ENCODE measurements around the gene WDR37.
"Not testable (repeated sequence)": the region's sequence is repeated elsewhere in the genome, so short reads cannot be mapped to it uniquely, and the experiment has no call there.

Gene WDR37

GRCh38 chr10:1101946-1102345, 45.8 kb downstream of the WDR37 start:
- FAIRE-seq (peak; percentile 91), DNase-seq (ENCODE audit: insufficient read length, low spot score) (no peak)

- FAIRE-seq, result no peak
- no peak for DNase-seq (ENCODE audit: insufficient read length, low spot score)
Measured at GRCh38 chr10:1102416-1102815, 46.2 kb downstream of the WDR37 start.

- FAIRE-seq (no peak), DNase-seq (ENCODE audit: insufficient read length, low spot score) (no peak)
Measured at GRCh38 chr10:1102831-1103230, 46.6 kb downstream of the WDR37 start.

GRCh38 chr10:1103551-1103950, 47.4 kb downstream of the WDR37 start:
- no peak for DNase-seq (ENCODE audit: insufficient read length, low spot score)

GRCh38 chr10:1104971-1105370, 48.8 kb downstream of the WDR37 start:
- DNase-seq (ENCODE audit: insufficient read length, low spot score) (no peak), FAIRE-seq (no peak)

More at GRCh38 chr10:1103551-1103950, 47.4 kb downstream of the WDR37 start:
- FAIRE-seq, result no peak

- FAIRE-seq (no peak), DNase-seq (ENCODE audit: insufficient read length, low spot score) (no peak)
Measured at GRCh38 chr10:1107004-1107403, 50.8 kb downstream of the WDR37 start.

GRCh38 chr10:1107679-1108078, 51.5 kb downstream of the WDR37 start:
- no peak for FAIRE-seq

GRCh38 chr10:1109795-1110673, 53.8 kb downstream of the WDR37 start:
- peak; percentile 89 for FAIRE-seq
- peak; percentile 91 for DNase-seq (ENCODE audit: insufficient read length, low spot score)

More at GRCh38 chr10:1107679-1108078, 51.5 kb downstream of the WDR37 start:
- no peak for DNase-seq (ENCODE audit: insufficient read length, low spot score)

- FAIRE-seq (no peak), DNase-seq (ENCODE audit: insufficient read length, low spot score) (no peak)
Measured at GRCh38 chr10:1110674-1111119, 54.5 kb downstream of the WDR37 start.

- FAIRE-seq (no peak), DNase-seq (ENCODE audit: insufficient read length, low spot score) (no peak)
Measured at GRCh38 chr10:1114315-1114714, 58.1 kb downstream of the WDR37 start.

- FAIRE-seq (no peak), DNase-seq (ENCODE audit: insufficient read length, low spot score) (no peak)
Measured at GRCh38 chr10:1114719-1115606, 58.8 kb downstream of the WDR37 start.

GRCh38 chr10:1115607-1115955, 59.4 kb downstream of the WDR37 start:
- no peak for FAIRE-seq
- DNase-seq (ENCODE audit: insufficient read length, low spot score), result no peak

- FAIRE-seq (no peak), DNase-seq (ENCODE audit: insufficient read length, low spot score) (no peak)
Measured at GRCh38 chr10:1116051-1116450, 59.9 kb downstream of the WDR37 start.

GRCh38 chr10:1116696-1117280, 60.6 kb downstream of the WDR37 start:
- DNase-seq (ENCODE audit: insufficient read length, low spot score) (no peak), FAIRE-seq (no peak)

GRCh38 chr10:1117651-1118050, 61.5 kb downstream of the WDR37 start:
- no peak for DNase-seq (ENCODE audit: insufficient read length, low spot score)
- FAIRE-seq, result no peak

GRCh38 chr10:1118318-1118717, 62.1 kb downstream of the WDR37 start:
- not testable (repeated sequence) for FAIRE-seq; DNase-seq (ENCODE audit: insufficient read length, low spot score)

- FAIRE-seq (no peak), DNase-seq (ENCODE audit: insufficient read length, low spot score) (no peak)
Measured at GRCh38 chr10:1119027-1119426, 62.8 kb downstream of the WDR37 start.

GRCh38 chr10:1119501-1119900, 63.3 kb downstream of the WDR37 start:
- DNase-seq (ENCODE audit: insufficient read length, low spot score) (no peak), FAIRE-seq (no peak)

- FAIRE-seq (no peak), DNase-seq (ENCODE audit: insufficient read length, low spot score) (no peak)
Measured at GRCh38 chr10:1120306-1120705, 64.1 kb downstream of the WDR37 start.

GRCh38 chr10:1120801-1121211, 64.6 kb downstream of the WDR37 start:
- DNase-seq (ENCODE audit: insufficient read length, low spot score) (no peak), FAIRE-seq (no peak)
